ENCODE data around the gene SLCO4A1.
"Not testable (repeated sequence)": the region's sequence is repeated elsewhere in the genome, so short reads cannot be mapped to it uniquely, and the experiment has no call there.

Gene SLCO4A1

GRCh38 chr20:62622178-62622876, 20.0 kb upstream of the SLCO4A1 start:
- no peak for DNase-seq (ENCODE audit: insufficient read length, low spot score)
- FAIRE-seq, result no peak

GRCh38 chr20:62622877-62623487, 19.3 kb upstream of the SLCO4A1 start:
- no peak for DNase-seq (ENCODE audit: insufficient read length, low spot score)
- FAIRE-seq, result no peak

GRCh38 chr20:62623488-62624324, 18.6 kb upstream of the SLCO4A1 start:
- FAIRE-seq, result no peak
- peak; percentile 100 for DNase-seq (ENCODE audit: insufficient read length, low spot score)

GRCh38 chr20:62624325-62624690, 18.0 kb upstream of the SLCO4A1 start:
- FAIRE-seq, result no peak
- DNase-seq (ENCODE audit: insufficient read length, low spot score), result no peak

- FAIRE-seq, result no peak
- DNase-seq (ENCODE audit: insufficient read length, low spot score), result no peak
Measured at GRCh38 chr20:62624719-62625453, 17.4 kb upstream of the SLCO4A1 start.

GRCh38 chr20:62625516-62625915, 16.8 kb upstream of the SLCO4A1 start:
- FAIRE-seq (no peak), DNase-seq (ENCODE audit: insufficient read length, low spot score) (no peak)

- FAIRE-seq (no peak), DNase-seq (ENCODE audit: insufficient read length, low spot score) (no peak)
Measured at GRCh38 chr20:62625921-62626547, 16.3 kb upstream of the SLCO4A1 start.

GRCh38 chr20:62627425-62627824, 14.9 kb upstream of the SLCO4A1 start:
- DNase-seq (ENCODE audit: insufficient read length, low spot score); FAIRE-seq: not testable (repeated sequence)

GRCh38 chr20:62627901-62628612, 14.2 kb upstream of the SLCO4A1 start:
- FAIRE-seq (no peak), DNase-seq (ENCODE audit: insufficient read length, low spot score) (no peak)

GRCh38 chr20:62628691-62629090, 13.6 kb upstream of the SLCO4A1 start:
- no peak for FAIRE-seq
- DNase-seq (ENCODE audit: insufficient read length, low spot score), result no peak

- FAIRE-seq (no peak), DNase-seq (ENCODE audit: insufficient read length, low spot score) (no peak)
Measured at GRCh38 chr20:62629864-62630470, 12.3 kb upstream of the SLCO4A1 start.

GRCh38 chr20:62631336-62632308, 10.7 kb upstream of the SLCO4A1 start:
- no peak for FAIRE-seq
- no peak for DNase-seq (ENCODE audit: insufficient read length, low spot score)

GRCh38 chr20:62632575-62633090, 9.7 kb upstream of the SLCO4A1 start:
- no peak for DNase-seq (ENCODE audit: insufficient read length, low spot score)
- FAIRE-seq, result peak; percentile 71

GRCh38 chr20:62633598-62634329, 8.5 kb upstream of the SLCO4A1 start:
- FAIRE-seq (peak; percentile 72), DNase-seq (ENCODE audit: insufficient read length, low spot score) (no peak)

- peak; percentile 20 for FAIRE-seq
Measured at GRCh38 chr20:62634330-62634967, 7.9 kb upstream of the SLCO4A1 start.

GRCh38 chr20:62635232-62635631, 7.1 kb upstream of the SLCO4A1 start:
- FAIRE-seq (no peak), DNase-seq (ENCODE audit: insufficient read length, low spot score) (no peak)

More at GRCh38 chr20:62634330-62634967, 7.9 kb upstream of the SLCO4A1 start:
- DNase-seq (ENCODE audit: insufficient read length, low spot score), result no peak

- FAIRE-seq, result no peak
Measured at GRCh38 chr20:62635852-62636251, 6.5 kb upstream of the SLCO4A1 start.

More at GRCh38 chr20:62635852-62636251, 6.5 kb upstream of the SLCO4A1 start:
- DNase-seq (ENCODE audit: insufficient read length, low spot score), result no peak
